HepG2 (cell line): Measurements from ENCODE around the gene AKT3. TPM values are rescaled to one million over a fixed set of nuclear protein-coding genes. Genes with fewer than 3 reads are reported as not detected.

ENCODE experiments used
- ATAC-seq: fragments of 200-7000 bp; cut with Tn5 transposase; 3 replicates; pipeline ENCODE4 v1.9.1; 2020; ENCODE audit warnings: mild to moderate bottlenecking, moderate library complexity
- BruUV-seq: library from RNA; stranded (reverse); fragments of 400-500 nt; replicated peaks from 2 replicates; lab custom pipeline; 2021; lab: Mats Ljungman, UMichigan
- CTCF ChIA-PET: fragments of 300-600 bp; formaldehyde crosslinking; extraction: SDS; loops from one replicate; lab custom pipeline; 2021; ENCODE audit warnings: low total read pairs, inconsistent platforms, low intra/inter-chr PET ratio; lab: Yijun Ruan, JAX
- POLR2A ChIA-PET: fragments of 350-600 bp; sonication (Branson Sonifier 250); formaldehyde crosslinking; loops from one replicate; lab custom pipeline; 2020; ENCODE audit warnings: antibody characterized with exemption, inconsistent platforms; lab: Yijun Ruan, JAX
- DNase-seq: peaks from one replicate; pipeline ENCODE4 v3.0.0-alpha.2; 2015; ENCODE audit warnings: low spot score
- FAIRE-seq: peaks from 3 replicates; lab custom pipeline; 2011; peaks lifted over from hg19 to GRCh38; lab: Jason Lieb, UNC
- H2AFZ ChIP-seq: one replicate; pipeline ENCODE4 v1.6.1; 2011; ENCODE audit warnings: low read length, inconsistent platforms
- H3K27ac ChIP-seq: fragments of 300-600 bp; 3 replicates; pipeline ENCODE4 v1.8.0; 2011; ENCODE audit warnings: mixed run types, mild to moderate bottlenecking, mixed read lengths, low read length, inconsistent platforms; ENCODE audit not compliant: insufficient read depth; ENCODE audit errors: extremely low read length
- H3K27me3 ChIP-seq, 2 experiments: fragments of 200-600 bp in 1 of 2; 2 replicates in 1 of 2; 3 replicates in 1 of 2; pipeline versions ENCODE4 v1.6.0 to v1.8.0; 2011; ENCODE audit warnings: low read length in 2 of 2, mild to moderate bottlenecking in 2 of 2, moderate library complexity in 2 of 2, inconsistent platforms in 1 of 2; ENCODE audit not compliant: insufficient read depth in 2 of 2, control insufficient read depth in 1 of 2
- H3K36me3 ChIP-seq, 2 experiments: fragments of 200-600 bp in 1 of 2; replicated peaks in 1 of 2; 2 replicates in 1 of 2; 3 replicates in 1 of 2; pipeline versions ENCODE4 v1.5.1 to v1.8.0; 2011; ENCODE audit warnings: low read length in 2 of 2, inconsistent platforms in 1 of 2; ENCODE audit not compliant: insufficient read depth in 2 of 2, control insufficient read depth in 1 of 2
- H3K4me1 ChIP-seq: 2 replicates; pipeline ENCODE4 v1.5.1; 2012; ENCODE audit warnings: low read length, inconsistent platforms; ENCODE audit not compliant: insufficient read depth
- H3K4me2 ChIP-seq: 2 replicates; pipeline ENCODE4 v1.6.0; 2011; ENCODE audit warnings: low read depth, low read length, inconsistent platforms
- H3K4me3 ChIP-seq, 3 experiments: fragments of 200-600 bp in 1 of 3; sonication (generic), shearing (Covaris generic) in 1 of 3; replicated peaks in 1 of 3; 2 replicates each; pipeline ENCODE4 v1.5.1; 2011 to 2016; ENCODE audit warnings: low read length in 3 of 3, inconsistent platforms in 2 of 3, low read depth in 2 of 3, mild to moderate bottlenecking in 2 of 3, control low read depth in 1 of 3, mixed read lengths in 1 of 3; ENCODE audit not compliant: insufficient read depth in 1 of 3
- H3K79me2 ChIP-seq: one replicate; pipeline ENCODE4 v1.6.1; 2011; ENCODE audit warnings: low read length, inconsistent platforms; ENCODE audit not compliant: insufficient read depth
- H3K9ac ChIP-seq: 2 replicates; pipeline ENCODE4 v1.6.0; 2011; ENCODE audit warnings: mild to moderate bottlenecking, low read depth, low read length, inconsistent platforms; ENCODE audit not compliant: insufficient read depth
- H3K9me3 ChIP-seq: 2 replicates; pipeline ENCODE4 v1.5.1; 2012; ENCODE audit warnings: mild to moderate bottlenecking, low read length
- H4K20me1 ChIP-seq: 2 replicates; pipeline ENCODE4 v1.6.0; 2011; ENCODE audit warnings: inconsistent platforms, mild to moderate bottlenecking, low read length, moderate library complexity; ENCODE audit not compliant: insufficient read depth
- GATA4 ChIP-seq: sonication (generic); IDR thresholded peaks from 2 replicates; pipeline ENCODE4 v1.6.1; 2016; ENCODE audit warnings: antibody characterized with exemption, low read depth, borderline replicate concordance
- HCFC1 ChIP-seq: fragments of 150-350 bp; IDR thresholded peaks from 2 replicates; pipeline ENCODE4 v1.6.1; 2014; ENCODE audit warnings: low read depth, low read length
- LCORL ChIP-seq, 2 experiments: fragments of 450-650 bp in 1 of 2; sonication (generic) in 1 of 2; formaldehyde crosslinking in 1 of 2; IDR thresholded peaks; 2 replicates each; pipeline versions ENCODE4 v1.5.0 to v1.6.1; 2017 to 2020; ENCODE audit warnings: antibody characterized with exemption in 1 of 2, missing genetic modification reagents in 1 of 2
- NFRKB ChIP-seq: fragments of 450-650 bp; IDR thresholded peaks from 2 replicates; pipeline ENCODE4 v1.6.1; 2017
- PLSCR1 ChIP-seq: sonication (generic); formaldehyde crosslinking; IDR thresholded peaks from 2 replicates; pipeline ENCODE4 v1.5.0; 2020; ENCODE audit warnings: missing genetic modification reagents, mild to moderate bottlenecking, borderline replicate concordance
- PRDM4 ChIP-seq: sonication (generic); formaldehyde crosslinking; IDR thresholded peaks from 2 replicates; pipeline ENCODE4 v1.9.0; 2021; ENCODE audit warnings: missing genetic modification reagents, borderline replicate concordance
- PTBP1 ChIP-seq: fragments of 200-400 bp; formaldehyde crosslinking; IDR thresholded peaks from 2 replicates; pipeline ENCODE4 v1.6.1; 2018; ENCODE audit warnings: low read length, low read depth; ENCODE audit not compliant: poor library complexity, severe bottlenecking
- RBM22 ChIP-seq: fragments of 200-400 bp; formaldehyde crosslinking; optimal IDR thresholded peaks from 2 replicates; pipeline ENCODE3; 2017; ENCODE audit warnings: mild to moderate bottlenecking, low read length, moderate library complexity
- SIN3A ChIP-seq: IDR thresholded peaks from 2 replicates; pipeline ENCODE4 v1.6.1; 2011; ENCODE audit warnings: low read depth, mild to moderate bottlenecking, control low read depth, low read length, borderline replicate concordance
- SMAD9 ChIP-seq: sonication (generic); formaldehyde crosslinking; IDR thresholded peaks from 2 replicates; pipeline ENCODE4 v1.5.1; 2020; ENCODE audit warnings: mild to moderate bottlenecking, missing genetic modification reagents
- TGIF2 ChIP-seq: IDR thresholded peaks from 2 replicates; pipeline ENCODE4 v1.6.1; 2016; ENCODE audit warnings: control low read depth, missing compliant biosample characterization
- TSC22D2 ChIP-seq: sonication (generic); formaldehyde crosslinking; IDR thresholded peaks from 2 replicates; pipeline ENCODE4 v1.5.1; 2020; ENCODE audit warnings: missing genetic modification reagents, mild to moderate bottlenecking, borderline replicate concordance
- ZBED4 ChIP-seq: sonication (generic); formaldehyde crosslinking; IDR thresholded peaks from 2 replicates; pipeline ENCODE4 v1.4.0; 2020; ENCODE audit warnings: missing genetic modification reagents, borderline replicate concordance
- ZMAT5 ChIP-seq: sonication (generic); formaldehyde crosslinking; IDR thresholded peaks from 2 replicates; pipeline ENCODE4 v1.5.0; 2020; ENCODE audit warnings: mild to moderate bottlenecking, low read depth, missing genetic modification reagents, borderline replicate concordance
- ZNF672 ChIP-seq: sonication (generic); formaldehyde crosslinking; IDR thresholded peaks from 2 replicates; pipeline ENCODE4 v1.8.1; 2022; ENCODE audit warnings: missing genetic modification reagents
- ZNF772 ChIP-seq: sonication (generic); formaldehyde crosslinking; IDR thresholded peaks from 2 replicates; pipeline ENCODE4 v1.5.0; 2020; ENCODE audit warnings: mild to moderate bottlenecking, missing genetic modification reagents
- WGBS: methylation state at CpG from one replicate; pipeline ENCODE4 v1.1.6; 2017; ENCODE audit warnings: low lambda C conversion rate; 5-methylcytosine and 5-hydroxymethylcytosine counted together
- in situ Hi-C: cut with HindIII; loops from 2 replicates; pipeline ENCODE4 v1.10.0; 2017; ENCODE audit warnings: low pct_unique_long_range_greater_than_20kb; ENCODE audit not compliant: extremely low pct_ligation_motif_present
- intact Hi-C: fragments of 100-400 bp; cut with micrococcal nuclease; formaldehyde crosslinking; loops from one replicate; pipeline ENCODE4 v1.10.0; 2022; ENCODE audit not compliant: unreplicated experiment
- polyA plus RNA-seq, 8 experiments: library from polyadenylated mRNA; depleted of rRNA in 3 of 8; stranded (reverse) in 7 of 8; unstranded in 1 of 8; fragments of >200 nt; fragmentation: Illumina TruSeq in 4 of 8; extraction: Trizol in 4 of 8; gene quantifications; 2 replicates each; pipeline versions ENCODE4 v1.2.1 to v1.2.3, GENCODE V29; 2011 to 2016; ENCODE audit warnings: low read depth in 4 of 8, missing spikeins in 1 of 8, mixed read lengths in 1 of 8; ENCODE audit not compliant: insufficient read depth in 1 of 8
- total RNA-seq, 5 experiments: library from RNA; depleted of rRNA; stranded (reverse); fragments of >200 nt; fragmentation: Illumina TruSeq; extraction: Trizol; gene quantifications; 2 replicates each; pipeline ENCODE4 v1.2.3, GENCODE V29; 2016; ENCODE audit warnings: low read depth in 1 of 5

AKT3 gene
- total and polyA plus RNA-seq, 2 of the 13 experiments (the other 11 are each of a cell fraction or from before 2014, with no cell fraction given), result 0.07 TPM

GRCh38 chr1:243449373-243449772 lies 400.7 kb downstream of the AKT3 start (continued):
- no peak for TF ChIP-seq LCORL (IDR thresholded peaks at IDR 0.05)
- no peak for TF ChIP-seq LCORL (CRISPR knock-in tag; IDR thresholded peaks at IDR 0.05)
- TF ChIP-seq SIN3A, result no peak
- TF ChIP-seq ZNF672 (CRISPR knock-in tag), result no peak
- no peak for TF ChIP-seq NFRKB
- no peak for TF ChIP-seq ZBED4 (CRISPR knock-in tag)
- TF ChIP-seq ZMAT5, result no peak
- TF ChIP-seq TSC22D2, result no peak
- TF ChIP-seq TGIF2 (CRISPR knock-in tag), result no peak
- no peak for TF ChIP-seq PTBP1

- FAIRE-seq, result no peak
- ChIA-PET POLR2A (no interaction called here), CTCF (no interaction called here)
- no TSS peak for BruUV-seq
- 90% methylated on average over 4 of the region's 4 CpGs for WGBS
- Histone ChIP-seq H3K4me2 (no peak overlapping the region), H3K79me2 (no peaks in the 10 kb centered on the region), H3K4me1 (no peaks in the 10 kb centered on the region), H4K20me1 (no peaks in the 10 kb centered on the region), H3K9ac (no peak overlapping the region), H3K36me3 (no peaks in the 10 kb centered on the region), H3K27ac (no peak overlapping the region), H3K4me3 (no peak overlapping the region), H3K27me3 (no peaks in the 10 kb centered on the region), H2AFZ (no peak overlapping the region), H3K9me3 (no peaks in the 10 kb centered on the region)
- intact Hi-C loops, result no loop called here
- no peak for ATAC-seq
- DNase-seq, result no peak
- in situ Hi-C loops, result no loop called here
- TF ChIP-seq HCFC1 (no peak), ZNF772 (no peak), RBM22 (no peak), GATA4 (no peak), PLSCR1 (no peak), PRDM4 (no peak), TSC22D2 (no peak), SMAD9 (CRISPR knock-in tag) (no peak)
These were observed 402.2 kb downstream of the AKT3 start for GRCh38 chr1:243447844-243448243.
